Fibroblast of pulmonary artery (primary cell): Measurements from ENCODE around the gene TMEM182.

Experiments used
- DNase-seq: peaks from one replicate; pipeline ENCODE4 v3.0.0-alpha.2; 2010; ENCODE audit warnings: low read depth
- H3K4me3 ChIP-seq: replicated peaks from 2 replicates; pipeline ENCODE4 v1.5.1; 2011; ENCODE audit warnings: low read depth, mild to moderate bottlenecking, control low read depth, low read length, moderate library complexity
- CTCF ChIP-seq: IDR thresholded peaks from 2 replicates; pipeline ENCODE4 v1.5.1; 2011; ENCODE audit warnings: mild to moderate bottlenecking, control low read depth, low read length, inconsistent platforms; ENCODE audit errors: missing control alignments

Gene TMEM182

GRCh38 chr2:102735416-102736109, 26.3 kb upstream of the TMEM182 start:
- TF ChIP-seq CTCF: no peak
- peak; percentile 8 for DNase-seq

GRCh38 chr2:102736110-102736409, 25.8 kb upstream of the TMEM182 start:
- H3K4me3 ChIP-seq: peak overlapping the region; percentile 76
- no peak for TF ChIP-seq CTCF
- no peak for DNase-seq

More at GRCh38 chr2:102735416-102736109, 26.3 kb upstream of the TMEM182 start:
- peak overlapping the region; percentile 76 for H3K4me3 ChIP-seq

- peak; percentile 57 for DNase-seq
- peak; percentile 18 for TF ChIP-seq CTCF
- H3K4me3 ChIP-seq: peak overlapping the region; percentile 76
Observed at GRCh38 chr2:102736410-102737409, 25.1 kb upstream of the TMEM182 start.

- peak overlapping the region; percentile 76 for H3K4me3 ChIP-seq
- no peak for TF ChIP-seq CTCF
Observed at GRCh38 chr2:102737431-102737830, 24.4 kb upstream of the TMEM182 start.

GRCh38 chr2:102743259-102743658, 18.6 kb upstream of the TMEM182 start:
- TF ChIP-seq CTCF: no peak
- DNase-seq: no peak

More at GRCh38 chr2:102737431-102737830, 24.4 kb upstream of the TMEM182 start:
- DNase-seq: no peak

GRCh38 chr2:102748107-102748506, 13.7 kb upstream of the TMEM182 start:
- no peak overlapping the region for H3K4me3 ChIP-seq
- DNase-seq: no peak
- TF ChIP-seq CTCF: no peak

More at GRCh38 chr2:102743259-102743658, 18.6 kb upstream of the TMEM182 start:
- H3K4me3 ChIP-seq: no peak overlapping the region
